ENCODE data around the gene CDH4. TPM values are rescaled to one million over a fixed set of nuclear protein-coding genes. Genes with fewer than 3 reads are reported as not detected.

CDH4 gene
- total RNA-seq, 2 experiments from 2014 or later: 0.11 to 0.18 TPM

- DNase-seq (no peak), ATAC-seq (no peak)
- no peaks in the 10 kb centered on the region for H3K9me3 Mint-ChIP-seq
- H3K4me1 Mint-ChIP-seq (ENCODE audit: low read depth): no peaks in the 10 kb centered on the region
- POLR2A ChIA-PET: interaction anchor here (0.7 kb wide), 1 partner anchor 66 kb away, joined by 3 read pairs; no protein-coding TSS in a partner anchor
- TF ChIP-seq, protein P1, sequence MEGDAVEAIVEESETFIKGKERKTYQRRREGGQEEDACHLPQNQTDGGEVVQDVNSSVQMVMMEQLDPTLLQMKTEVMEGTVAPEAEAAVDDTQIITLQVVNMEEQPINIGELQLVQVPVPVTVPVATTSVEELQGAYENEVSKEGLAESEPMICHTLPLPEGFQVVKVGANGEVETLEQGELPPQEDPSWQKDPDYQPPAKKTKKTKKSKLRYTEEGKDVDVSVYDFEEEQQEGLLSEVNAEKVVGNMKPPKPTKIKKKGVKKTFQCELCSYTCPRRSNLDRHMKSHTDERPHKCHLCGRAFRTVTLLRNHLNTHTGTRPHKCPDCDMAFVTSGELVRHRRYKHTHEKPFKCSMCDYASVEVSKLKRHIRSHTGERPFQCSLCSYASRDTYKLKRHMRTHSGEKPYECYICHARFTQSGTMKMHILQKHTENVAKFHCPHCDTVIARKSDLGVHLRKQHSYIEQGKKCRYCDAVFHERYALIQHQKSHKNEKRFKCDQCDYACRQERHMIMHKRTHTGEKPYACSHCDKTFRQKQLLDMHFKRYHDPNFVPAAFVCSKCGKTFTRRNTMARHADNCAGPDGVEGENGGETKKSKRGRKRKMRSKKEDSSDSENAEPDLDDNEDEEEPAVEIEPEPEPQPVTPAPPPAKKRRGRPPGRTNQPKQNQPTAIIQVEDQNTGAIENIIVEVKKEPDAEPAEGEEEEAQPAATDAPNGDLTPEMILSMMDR (IDR thresholded peaks at IDR 0.05): no peak
- peaks cover 6% of the 10 kb centered on the region for H3K27me3 Mint-ChIP-seq
- no peaks in the 10 kb centered on the region for H3K36me3 Mint-ChIP-seq (ENCODE audit: low read depth)
- intact Hi-C loops (cut with micrococcal nuclease): no loop called here
- no peak overlapping the region for H3K4me3 Mint-ChIP-seq
- CTCF ChIA-PET: no interaction called here
- no peak overlapping the region for H3K27ac Mint-ChIP-seq
Measured at GRCh38 chr20:61736001-61736635, 484.1 kb downstream of the CDH4 start.

GRCh38 chr20:61736751-61737310 lies 484.8 kb downstream of the CDH4 start:
- no peak overlapping the region for H3K27ac Mint-ChIP-seq
- POLR2A ChIA-PET: no interaction called here

GRCh38 chr20:61737346-61737745 lies 485.3 kb downstream of the CDH4 start:
- H3K4me3 Mint-ChIP-seq: no peak overlapping the region
- no peaks in the 10 kb centered on the region for H3K9me3 Mint-ChIP-seq
- TF ChIP-seq, protein P1 (IDR thresholded peaks at IDR 0.05): no peak
- no peak overlapping the region for H3K27ac Mint-ChIP-seq
- ATAC-seq: no peak
- no peaks in the 10 kb centered on the region for H3K36me3 Mint-ChIP-seq (ENCODE audit: low read depth)
- H3K27me3 Mint-ChIP-seq: peaks cover 6% of the 10 kb centered on the region
- DNase-seq: no peak
- ChIA-PET POLR2A (no interaction called here), CTCF (no interaction called here)
- no peaks in the 10 kb centered on the region for H3K4me1 Mint-ChIP-seq (ENCODE audit: low read depth)
- intact Hi-C loops (cut with micrococcal nuclease): no loop called here

More at GRCh38 chr20:61736751-61737310, 484.8 kb downstream of the CDH4 start:
- no peak for DNase-seq
- peaks cover 6% of the 10 kb centered on the region for H3K27me3 Mint-ChIP-seq
- no peak for ATAC-seq
- H3K36me3 Mint-ChIP-seq (ENCODE audit: low read depth): no peaks in the 10 kb centered on the region
- CTCF ChIA-PET: no interaction called here
- H3K4me3 Mint-ChIP-seq: no peak overlapping the region
- no peaks in the 10 kb centered on the region for H3K4me1 Mint-ChIP-seq (ENCODE audit: low read depth)
- intact Hi-C loops (cut with micrococcal nuclease): no loop called here
- TF ChIP-seq, protein P1 (IDR thresholded peaks at IDR 0.05): no peak
- no peaks in the 10 kb centered on the region for H3K9me3 Mint-ChIP-seq

GRCh38 chr20:61737812-61738443 lies 485.9 kb downstream of the CDH4 start:
- TF ChIP-seq, protein P1 (IDR thresholded peaks at IDR 0.05): no peak
- Mint-ChIP-seq H3K27me3 (peaks cover 6% of the 10 kb centered on the region), H3K27ac (no peak overlapping the region), H3K4me3 (no peak overlapping the region), H3K9me3 (no peaks in the 10 kb centered on the region), H3K36me3 (ENCODE audit: low read depth) (no peaks in the 10 kb centered on the region), H3K4me1 (ENCODE audit: low read depth) (no peaks in the 10 kb centered on the region)
- ATAC-seq (no peak), DNase-seq (no peak)
- ChIA-PET POLR2A (no interaction called here), CTCF (no interaction called here)
- intact Hi-C loops (cut with micrococcal nuclease): no loop called here

- ChIA-PET CTCF (no interaction called here), POLR2A (no interaction called here)
- Mint-ChIP-seq H3K4me3 (no peak overlapping the region), H3K4me1 (ENCODE audit: low read depth) (no peaks in the 10 kb centered on the region), H3K36me3 (ENCODE audit: low read depth) (no peaks in the 10 kb centered on the region), H3K27me3 (peaks cover 6% of the 10 kb centered on the region), H3K9me3 (no peaks in the 10 kb centered on the region), H3K27ac (no peak overlapping the region)
- intact Hi-C loops (cut with micrococcal nuclease): no loop called here
- DNase-seq: no peak
- ATAC-seq: no peak
- TF ChIP-seq, protein P1 (IDR thresholded peaks at IDR 0.05): no peak
Measured at GRCh38 chr20:61738601-61739069, 486.6 kb downstream of the CDH4 start.
